GM23248 (cell line): ENCODE measurements around the gene M1AP. TPM values are rescaled to one million over a fixed set of nuclear protein-coding genes. Genes with fewer than 3 reads are reported as not detected.
"Not testable (repeated sequence)": the region's sequence is repeated elsewhere in the genome, so short reads cannot be mapped to it uniquely, and the experiment has no call there.

Source experiments
- DNase-seq: peaks from one replicate; pipeline ENCODE4 v3.0.0-alpha.2; 2015
- H2AFZ ChIP-seq: fragments of 200-600 bp; sonication (generic); 2 replicates; pipeline ENCODE4 v1.6.1; 2016; ENCODE audit warnings: antibody characterized with exemption
- H3F3A ChIP-seq: fragments of 200-600 bp; sonication (generic); 2 replicates; pipeline ENCODE4 v1.6.1; 2016; ENCODE audit warnings: mild to moderate bottlenecking, antibody characterized with exemption, mixed run types; ENCODE audit not compliant: insufficient read depth
- H3K27ac ChIP-seq: fragments of 200-600 bp; sonication (generic); 2 replicates; pipeline ENCODE4 v1.5.1; 2016; ENCODE audit warnings: mild to moderate bottlenecking
- H3K27me3 ChIP-seq: fragments of 200-600 bp; sonication (generic); replicated peaks from 2 replicates; pipeline ENCODE4 v1.6.1; 2016; ENCODE audit warnings: mild to moderate bottlenecking; ENCODE audit not compliant: insufficient read depth
- H3K36me3 ChIP-seq: fragments of 200-600 bp; sonication (generic); 2 replicates; pipeline ENCODE4 v1.6.1; 2016; ENCODE audit warnings: low read depth, mild to moderate bottlenecking
- H3K4me1 ChIP-seq: fragments of 200-600 bp; sonication (generic); 2 replicates; pipeline ENCODE4 v1.6.1; 2016; ENCODE audit warnings: mild to moderate bottlenecking; ENCODE audit not compliant: insufficient read depth
- H3K4me2 ChIP-seq: fragments of 200-600 bp; sonication (generic); one replicate; pipeline ENCODE4 v1.6.1; 2016; ENCODE audit warnings: mild to moderate bottlenecking; ENCODE audit not compliant: unreplicated experiment
- H3K4me3 ChIP-seq: fragments of 200-600 bp; sonication (generic); 2 replicates; pipeline ENCODE4 v1.5.1; 2016; ENCODE audit warnings: mild to moderate bottlenecking
- H3K79me2 ChIP-seq: fragments of 200-600 bp; sonication (generic); 2 replicates; pipeline ENCODE4 v1.6.1; 2016; ENCODE audit warnings: mild to moderate bottlenecking; ENCODE audit not compliant: insufficient read depth
- H3K9ac ChIP-seq: fragments of 200-600 bp; sonication (generic); 2 replicates; pipeline ENCODE4 v1.6.1; 2016; ENCODE audit warnings: mild to moderate bottlenecking
- H3K9me2 ChIP-seq: fragments of 200-600 bp; sonication (generic); 2 replicates; pipeline ENCODE4 v1.6.1; 2016; ENCODE audit warnings: mixed run types, mild to moderate bottlenecking, moderate library complexity; ENCODE audit not compliant: insufficient read depth
- H3K9me3 ChIP-seq: fragments of 200-600 bp; sonication (generic); one replicate; pipeline ENCODE4 v1.6.1; 2017; ENCODE audit warnings: low read depth
- H4K20me1 ChIP-seq: fragments of 200-600 bp; sonication (generic); 2 replicates; pipeline ENCODE4 v1.6.0; 2016; ENCODE audit not compliant: insufficient read depth
- EZH2 ChIP-seq: fragments of 200-600 bp; sonication (generic); IDR thresholded peaks from 2 replicates; pipeline ENCODE4 v1.6.1; 2018; ENCODE audit warnings: antibody characterized with exemption, mild to moderate bottlenecking; ENCODE audit not compliant: insufficient read depth, poor library complexity, severe bottlenecking
- EZH2phosphoT487 ChIP-seq: fragments of 200-600 bp; sonication (generic); IDR thresholded peaks from 2 replicates; pipeline ENCODE4 v1.6.1; 2018; ENCODE audit warnings: antibody characterized with exemption, moderate library complexity, mild to moderate bottlenecking, low read depth; ENCODE audit not compliant: insufficient read depth
- WGBS, 2 experiments: methylation state at CpG; one replicate each; pipeline ENCODE4 v1.1.6; 2015 to 2017; ENCODE audit warnings: low lambda C conversion rate in 2 of 2, low coverage in 1 of 2; ENCODE audit errors: missing lambda C conversion rate in 2 of 2; 5-methylcytosine and 5-hydroxymethylcytosine counted together
- in situ Hi-C: fragments of 300-500 bp; cut with MboI; formaldehyde crosslinking; loops from 2 replicates; pipeline ENCODE4 v1.15.0; 2020
- polyA plus RNA-seq: library from polyadenylated mRNA; unstranded; fragments of >200 nt; fragmentation: Nextera tagmentation; extraction: Ambion mirVana; gene quantifications from 2 replicates; pipeline ENCODE4 v1.2.1, GENCODE V29; 2016
- total RNA-seq: library from RNA; depleted of rRNA; stranded (reverse); fragments of >200 nt; shearing (Covaris generic); gene quantifications from 2 replicates; pipeline ENCODE4 v1.2.3, GENCODE V29; 2014

The M1AP gene
- total and polyA plus RNA-seq, 2 experiments from 2014 or later = 0.18 to 1.5 TPM

- H3F3A ChIP-seq = no peaks in the 10 kb centered on the region; the same call in 1 of the 2 replicates
- no peak for TF ChIP-seq EZH2
- no peak for TF ChIP-seq EZH2phosphoT487
- no peaks in the 10 kb centered on the region for H3K9me2 ChIP-seq
- H3K4me3 ChIP-seq = no peak overlapping the region
- no peaks in the 10 kb centered on the region for H4K20me1 ChIP-seq
- H3K27ac ChIP-seq = no peak overlapping the region
- H2AFZ ChIP-seq = no peak overlapping the region
- no peaks in the 10 kb centered on the region for H3K79me2 ChIP-seq
- in situ Hi-C loops = no loop called here
- no peak for DNase-seq
- no peaks in the 10 kb centered on the region for H3K36me3 ChIP-seq
- H3K9me3 ChIP-seq = no peaks in the 10 kb centered on the region
- no peak overlapping the region for H3K9ac ChIP-seq
- H3K27me3 ChIP-seq = peaks cover 20% of the 10 kb centered on the region
- H3K4me1 ChIP-seq = no peaks in the 10 kb centered on the region
- H3K4me2 ChIP-seq = no peak overlapping the region
- WGBS, 2 experiments = 62 to 63% methylated on average over 4 of the region's 4 CpGs
These were observed 2.8 kb downstream of the M1AP start for GRCh38 chr2:74645344-74645743.

GRCh38 chr2:74639550-74639949, 8.6 kb downstream of the M1AP start:
- Histone ChIP-seq H3F3A (no peaks in the 10 kb centered on the region), H3K27me3 (peaks cover 15% of the 10 kb centered on the region), H3K9ac (no peak overlapping the region), H3K4me3 (no peak overlapping the region), H3K4me2 (no peak overlapping the region), H3K79me2 (no peaks in the 10 kb centered on the region), H3K4me1 (no peaks in the 10 kb centered on the region), H2AFZ (no peak overlapping the region), H3K9me2 (no peaks in the 10 kb centered on the region), H3K36me3 (no peaks in the 10 kb centered on the region), H4K20me1 (no peaks in the 10 kb centered on the region), H3K27ac (no peak overlapping the region), H3K9me3 (no peaks in the 10 kb centered on the region)
- no peak for TF ChIP-seq EZH2phosphoT487
- no peak for TF ChIP-seq EZH2
- in situ Hi-C loops = no loop called here
- no peak for DNase-seq
- 87 to 90% methylated on average over 2 of the region's 2 CpGs for WGBS, 2 experiments

- Histone ChIP-seq H4K20me1 (no peaks in the 10 kb centered on the region), H3F3A (no peaks in the 10 kb centered on the region), H3K9me3 (no peaks in the 10 kb centered on the region), H3K4me3 (no peak overlapping the region), H3K9ac (no peak overlapping the region), H3K27ac (no peak overlapping the region), H3K79me2 (no peaks in the 10 kb centered on the region), H3K4me2 (no peak overlapping the region), H3K4me1 (no peaks in the 10 kb centered on the region), H3K9me2 (no peaks in the 10 kb centered on the region), H2AFZ (no peak overlapping the region), H3K27me3 (no peaks in the 10 kb centered on the region), H3K36me3 (no peaks in the 10 kb centered on the region)
- in situ Hi-C loops = no loop called here
- peak; percentile 9 for DNase-seq
- TF ChIP-seq EZH2 = no peak
- no peak for TF ChIP-seq EZH2phosphoT487
These were observed 15.2 kb downstream of the M1AP start for GRCh38 chr2:74632939-74633312.

- no peak overlapping the region for H3K27ac ChIP-seq
- H3K4me2 ChIP-seq = no peak overlapping the region
- in situ Hi-C loops = no loop called here
- no peaks in the 10 kb centered on the region for H3K4me1 ChIP-seq
- no peaks in the 10 kb centered on the region for H3K9me3 ChIP-seq
- H3K9me2 ChIP-seq = no peaks in the 10 kb centered on the region
- no peaks in the 10 kb centered on the region for H4K20me1 ChIP-seq
- no peaks in the 10 kb centered on the region for H3K79me2 ChIP-seq
- H3K27me3 ChIP-seq = no peaks in the 10 kb centered on the region
- no peak for TF ChIP-seq EZH2
- no peak for TF ChIP-seq EZH2phosphoT487
- no peak overlapping the region for H3K9ac ChIP-seq
- H3K4me3 ChIP-seq = no peak overlapping the region
- peak; percentile 22 for DNase-seq
- H3F3A ChIP-seq = no peaks in the 10 kb centered on the region
- H3K36me3 ChIP-seq = no peaks in the 10 kb centered on the region
- 68 to 76% methylated on average over 3 of the region's 3 CpGs for WGBS, 2 experiments
- H2AFZ ChIP-seq = no peak overlapping the region
These were observed 15.8 kb downstream of the M1AP start for GRCh38 chr2:74632209-74632938.

GRCh38 chr2:74630454-74630853, 17.7 kb downstream of the M1AP start:
- DNase-seq, H3K27ac ChIP-seq, in situ Hi-C loops, H3K4me3 ChIP-seq, H3K9me3 ChIP-seq, H2AFZ ChIP-seq, H3K9me2 ChIP-seq, H3K36me3 ChIP-seq, H3F3A ChIP-seq, H3K79me2 ChIP-seq, H3K4me2 ChIP-seq, H3K9ac ChIP-seq, H3K4me1 ChIP-seq, H4K20me1 ChIP-seq, H3K27me3 ChIP-seq: not testable (repeated sequence)
- 85 to 88% methylated on average over 3 of the region's 3 CpGs for WGBS, 2 experiments
